Stomach (tissue), 9 donors: ENCODE measurements around the gene NFE2L1. TPM values are rescaled to one million over a fixed set of nuclear protein-coding genes. Genes with fewer than 3 reads are reported as not detected.
"Not testable (repeated sequence)": the region's sequence is repeated elsewhere in the genome, so short reads cannot be mapped to it uniquely, and the experiment has no call there.

Experiments used
- DNase-seq, 2 donors: peaks; one replicate each; pipeline versions ENCODE4 v3.0.0 to v3.0.0-alpha.2; 2013 to 2019
- H3K27ac ChIP-seq, 5 donors: fragments of 200-600 bp in 4 of 5; sonication (generic) in 4 of 5; one replicate each; pipeline ENCODE4 v1.5.1; 2013 to 2019; ENCODE audit warnings: mild to moderate bottlenecking in 1 of 5, moderate library complexity in 1 of 5
- H3K27me3 ChIP-seq, 3 donors: fragments of 200-600 bp; sonication (generic); one replicate each; pipeline ENCODE4 v1.5.1; 2017 to 2019; ENCODE audit warnings: mixed run types in 1 of 3
- H3K36me3 ChIP-seq, 4 donors: fragments of 200-600 bp; sonication (generic); 1 replicate in 3 of 4; 2 replicates in 1 of 4; pipeline ENCODE4 v1.5.1; 2016 to 2019
- H3K4me1 ChIP-seq, 4 donors: fragments of 200-600 bp; sonication (generic); one replicate each; pipeline ENCODE4 v1.5.1; 2016 to 2019
- H3K4me3 ChIP-seq, 4 donors: fragments of 200-600 bp; sonication (generic) in 3 of 4; one replicate each; pipeline ENCODE4 v1.5.1; 2016 to 2019; ENCODE audit warnings: mild to moderate bottlenecking in 1 of 4
- H3K9me3 ChIP-seq, 4 donors: fragments of 200-600 bp; sonication (generic); one replicate each; pipeline ENCODE4 v1.5.1; 2016 to 2019
- EP300 ChIP-seq: sonication (generic); formaldehyde crosslinking; IDR thresholded peaks from one replicate; pipeline ENCODE4 v1.6.1; 2017; ENCODE audit warnings: antibody characterized with exemption
- POLR2A ChIP-seq, 4 donors: fragments of 450-650 bp; IDR thresholded peaks; one replicate each; pipeline ENCODE4 v1.6.1; 2016; ENCODE audit warnings: antibody characterized with exemption in 4 of 4, control low read depth in 2 of 4, mild to moderate bottlenecking in 1 of 4, moderate library complexity in 1 of 4
- POLR2AphosphoS5 ChIP-seq, 3 donors: sonication (generic); formaldehyde crosslinking; IDR thresholded peaks; one replicate each; pipeline ENCODE4 v1.6.1; 2016; ENCODE audit warnings: antibody characterized with exemption in 3 of 3
- WGBS, 5 donors: extraction: QIAGEN DNeasy Blood & Tissue Kit in 3 of 5; methylation state at CpG; one replicate each; pipeline versions ENCODE4 v1.1.5 to v1.1.7; 2013 to 2018; 5-methylcytosine and 5-hydroxymethylcytosine counted together
- intact Hi-C: fragments of 100-400 bp; cut with DNase I; formaldehyde crosslinking; loops from one replicate; pipeline ENCODE4 v1.15.1; 2023; ENCODE audit warnings: low total_unique reads
- polyA plus RNA-seq, 3 donors: library from polyadenylated mRNA; stranded (reverse); fragments of 200-250 nt; gene quantifications; one replicate each; pipeline ENCODE4 v1.2.3, GENCODE V29; 2013
- total RNA-seq, 5 donors: library from RNA; depleted of rRNA; stranded (reverse); fragments of >200 nt; gene quantifications; one replicate each; pipeline versions ENCODE4 v1.1.0 to v1.2.3, GENCODE V29; 2014 to 2016
- TF ChIP-seq, protein P1 (sequence below), 7 experiments: fragments of 450-650 bp in 4 of 7; fragments of 200-600 bp in 3 of 7; sonication (generic) in 3 of 7; IDR thresholded peaks; one replicate each; pipeline ENCODE4 v1.5.1; 2016 to 2019; ENCODE audit warnings: antibody characterized with exemption in 7 of 7, control low read depth in 2 of 7, mild to moderate bottlenecking in 1 of 7
- donor health status: healthy with polysubstance abuse.
- donor health status: Bipolar disorder and iron deficiency.
- donor health status: healthy.

The NFE2L1 gene
- total and polyA plus RNA-seq, 8 donors: 25.2 to 160 (median 58.3) TPM

DNA sequence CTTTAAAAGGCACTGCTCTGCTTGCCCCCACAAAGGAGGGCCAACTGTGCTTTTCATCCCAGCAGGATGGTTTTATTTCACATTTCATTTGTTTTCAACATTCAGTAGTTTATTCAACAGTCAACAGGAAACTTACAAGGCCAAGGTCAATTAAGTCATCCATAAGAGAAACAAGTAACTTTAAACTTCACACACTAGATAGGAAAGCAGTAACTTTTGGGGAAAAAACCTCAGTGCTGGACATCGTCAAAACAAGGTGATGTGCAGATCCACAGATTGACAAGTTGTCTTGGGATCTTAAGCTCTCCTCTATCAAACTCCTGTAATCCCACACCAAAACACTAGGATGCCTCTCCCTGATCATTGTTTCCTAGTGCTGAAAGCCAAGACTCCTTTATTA, 18.5 kb downstream of the NFE2L1 start:
- intact Hi-C loops: no loop called here
- TF ChIP-seq POLR2A (IDR thresholded peaks at IDR 0.05) (no peak), POLR2AphosphoS5 (IDR thresholded peaks at IDR 0.05) (no peak), EP300 (no peak)
- TF ChIP-seq, protein P1, sequence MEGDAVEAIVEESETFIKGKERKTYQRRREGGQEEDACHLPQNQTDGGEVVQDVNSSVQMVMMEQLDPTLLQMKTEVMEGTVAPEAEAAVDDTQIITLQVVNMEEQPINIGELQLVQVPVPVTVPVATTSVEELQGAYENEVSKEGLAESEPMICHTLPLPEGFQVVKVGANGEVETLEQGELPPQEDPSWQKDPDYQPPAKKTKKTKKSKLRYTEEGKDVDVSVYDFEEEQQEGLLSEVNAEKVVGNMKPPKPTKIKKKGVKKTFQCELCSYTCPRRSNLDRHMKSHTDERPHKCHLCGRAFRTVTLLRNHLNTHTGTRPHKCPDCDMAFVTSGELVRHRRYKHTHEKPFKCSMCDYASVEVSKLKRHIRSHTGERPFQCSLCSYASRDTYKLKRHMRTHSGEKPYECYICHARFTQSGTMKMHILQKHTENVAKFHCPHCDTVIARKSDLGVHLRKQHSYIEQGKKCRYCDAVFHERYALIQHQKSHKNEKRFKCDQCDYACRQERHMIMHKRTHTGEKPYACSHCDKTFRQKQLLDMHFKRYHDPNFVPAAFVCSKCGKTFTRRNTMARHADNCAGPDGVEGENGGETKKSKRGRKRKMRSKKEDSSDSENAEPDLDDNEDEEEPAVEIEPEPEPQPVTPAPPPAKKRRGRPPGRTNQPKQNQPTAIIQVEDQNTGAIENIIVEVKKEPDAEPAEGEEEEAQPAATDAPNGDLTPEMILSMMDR (IDR thresholded peaks at IDR 0.05): no peak
- Histone ChIP-seq H3K27me3 (no peaks in the 10 kb centered on the region), H3K27ac (peak overlapping the region in 1 of 5 donors; percentile 2), H3K4me1 (peaks cover 6 to 29% (median 16%) of the 10 kb centered on the region in 4 donors), H3K4me3 (no peak overlapping the region), H3K36me3 (peaks cover 29 to 97% (median 89%) of the 10 kb centered on the region in 4 donors), H3K9me3 (no peaks in the 10 kb centered on the region)
- WGBS, 5 donors: 86 to 90% (median 87%) methylated on average over 1 of the region's 1 CpG
- DNase-seq: no peak

DNA sequence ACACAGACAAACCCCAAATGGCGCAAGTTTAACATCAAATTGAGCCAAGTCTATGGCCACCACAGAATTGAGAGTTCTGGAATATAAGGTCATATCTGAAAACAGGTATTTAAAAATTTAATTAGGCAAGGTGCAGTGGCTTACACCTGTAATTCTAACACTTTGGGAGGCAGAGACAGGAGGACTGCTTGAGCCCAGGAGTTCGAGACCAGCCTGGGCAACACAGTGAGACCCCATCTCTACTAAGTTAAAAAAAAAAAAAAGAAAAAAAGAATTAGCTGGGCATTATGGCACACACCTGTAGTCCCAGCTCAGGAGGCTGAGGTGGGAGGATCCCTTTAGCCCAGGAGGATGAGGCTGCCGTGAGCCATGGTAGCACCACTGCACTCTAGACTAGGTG, 19.1 kb downstream of the NFE2L1 start:
- Histone ChIP-seq H3K4me1 (peaks cover 6 to 29% (median 16%) of the 10 kb centered on the region in 4 donors), H3K36me3 (peaks cover 23 to 97% (median 88%) of the 10 kb centered on the region in 4 donors), H3K27ac (no peak overlapping the region), H3K9me3 (no peaks in the 10 kb centered on the region), H3K4me3 (no peak overlapping the region), H3K27me3 (no peaks in the 10 kb centered on the region)
- intact Hi-C loops: no loop called here
- TF ChIP-seq POLR2AphosphoS5 (IDR thresholded peaks at IDR 0.05): no peak
- no peak for TF ChIP-seq EP300
- TF ChIP-seq, protein P1 (IDR thresholded peaks at IDR 0.05): no peak
- no peak for TF ChIP-seq POLR2A (IDR thresholded peaks at IDR 0.05)
- no peak for DNase-seq
- 97 to 100% (median 98%) methylated on average over 3 of the region's 3 CpGs for WGBS, 5 donors

DNA sequence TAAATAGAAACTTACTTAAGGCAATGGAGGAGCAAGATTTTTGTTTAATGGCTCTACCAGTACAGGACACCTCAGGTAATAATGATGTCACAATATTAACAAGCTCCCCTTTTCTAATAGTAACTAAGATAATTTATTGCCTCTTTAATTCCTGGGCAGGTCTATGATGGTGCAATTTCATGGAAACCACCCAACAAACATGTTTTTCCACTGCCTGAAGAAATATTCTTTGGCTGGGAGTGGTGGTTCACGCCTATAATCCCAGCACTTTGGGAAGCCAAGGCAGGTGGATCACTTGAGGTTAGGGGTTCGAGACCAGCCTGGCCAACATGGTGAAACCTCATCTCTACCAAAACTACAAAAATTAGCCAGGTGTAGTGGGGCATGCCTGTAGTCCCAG, 19.6 kb downstream of the NFE2L1 start:
- H3K27ac ChIP-seq, DNase-seq, H3K9me3 ChIP-seq, H3K4me3 ChIP-seq, intact Hi-C loops, H3K27me3 ChIP-seq: not testable (repeated sequence)
- 78 to 96% (median 84%) methylated on average over 2 of the region's 2 CpGs for WGBS, 5 donors
- Histone ChIP-seq H3K36me3 (peaks cover 18 to 97% (median 86%) of the 10 kb centered on the region in 4 donors), H3K4me1 (peaks cover 6 to 29% (median 16%) of the 10 kb centered on the region in 4 donors)

DNA sequence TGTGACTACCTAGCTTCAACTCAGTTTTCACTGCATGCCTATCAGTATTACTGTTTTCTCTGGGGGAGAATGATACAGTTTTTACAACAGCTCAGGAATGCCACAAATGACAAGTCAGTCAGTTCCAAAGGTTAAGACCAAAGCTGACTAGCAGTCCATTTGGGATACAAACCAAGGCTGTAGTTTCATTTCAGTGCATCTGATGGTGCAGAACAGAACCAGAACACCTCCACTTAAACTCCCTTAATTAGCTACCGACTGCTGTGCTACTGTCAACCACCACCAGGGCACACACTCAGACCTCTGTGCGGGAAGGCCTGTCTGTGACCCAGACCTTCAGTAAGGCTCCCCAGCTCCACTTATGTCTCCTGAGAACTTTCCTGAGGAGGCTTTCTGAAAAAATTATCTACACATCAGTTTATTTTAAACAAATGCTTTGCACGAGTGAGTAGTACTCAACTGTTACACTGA, 20.4 kb downstream of the NFE2L1 start:
- intact Hi-C loops: no loop called here
- H3K36me3 ChIP-seq: peaks cover 14 to 97% (median 86%) of the 10 kb centered on the region in 4 donors

DNA sequence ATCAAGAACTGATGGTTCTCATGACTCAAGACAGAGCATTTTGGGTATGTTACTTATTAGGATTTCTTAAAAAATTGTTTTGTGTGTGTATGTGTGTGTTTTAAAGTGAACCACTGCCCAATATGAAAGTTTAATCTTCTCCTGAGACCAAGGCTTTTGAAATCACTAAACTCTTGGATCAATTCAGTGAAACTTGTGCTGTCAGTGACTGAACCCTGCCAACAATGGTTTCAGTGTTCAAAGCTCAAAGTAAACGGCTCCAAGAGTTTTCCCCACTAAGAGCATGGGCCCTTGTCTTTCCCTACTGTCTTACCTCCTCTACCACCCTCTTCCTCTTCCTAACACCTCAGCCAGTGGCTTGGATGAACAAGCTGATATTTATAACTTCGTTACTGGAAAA, 22.0 kb downstream of the NFE2L1 start:
- no peak for DNase-seq
- H3K27ac ChIP-seq: no peak overlapping the region
- peaks cover 0 to 13% (median 5%) of the 10 kb centered on the region in 4 donors for H3K4me1 ChIP-seq
- no peaks in the 10 kb centered on the region for H3K9me3 ChIP-seq
- peaks cover 19 to 94% (median 83%) of the 10 kb centered on the region in 4 donors for H3K36me3 ChIP-seq
- H3K27me3 ChIP-seq: no peaks in the 10 kb centered on the region
- TF ChIP-seq EP300 (no peak), POLR2AphosphoS5 (IDR thresholded peaks at IDR 0.05) (no peak)
- TF ChIP-seq, protein P1 (IDR thresholded peaks at IDR 0.05): no peak
- 37 to 72% (median 50%) methylated on average over 2 of the region's 2 CpGs for WGBS, 5 donors
- no peak overlapping the region for H3K4me3 ChIP-seq
- intact Hi-C loops: no loop called here

More for the DNA sequence above, 20.4 kb downstream of the NFE2L1 start:
- DNase-seq: no peak
- TF ChIP-seq POLR2A (IDR thresholded peaks at IDR 0.05): no peak
- no peak for TF ChIP-seq POLR2AphosphoS5 (IDR thresholded peaks at IDR 0.05)
- TF ChIP-seq, protein P1 (IDR thresholded peaks at IDR 0.05): no peak
- no peak for TF ChIP-seq EP300
- no peaks in the 10 kb centered on the region for H3K9me3 ChIP-seq
- peaks cover 6 to 29% (median 14%) of the 10 kb centered on the region in 4 donors for H3K4me1 ChIP-seq
- H3K4me3 ChIP-seq: no peak overlapping the region
- no peak overlapping the region for H3K27ac ChIP-seq
- 55 to 70% (median 64%) methylated on average over 3 of the region's 3 CpGs for WGBS, 5 donors
- no peaks in the 10 kb centered on the region for H3K27me3 ChIP-seq
